ENCODE data around the gene STOM. TPM values are rescaled to one million over a fixed set of nuclear protein-coding genes. Genes with fewer than 3 reads are reported as not detected.
A peak's percentile ranks its signal among the peaks of the same experiment; 100 is the strongest.

STOM gene
- total and polyA plus RNA-seq, 4 donors, result 80.0 to 384 (median 245) TPM

DNA sequence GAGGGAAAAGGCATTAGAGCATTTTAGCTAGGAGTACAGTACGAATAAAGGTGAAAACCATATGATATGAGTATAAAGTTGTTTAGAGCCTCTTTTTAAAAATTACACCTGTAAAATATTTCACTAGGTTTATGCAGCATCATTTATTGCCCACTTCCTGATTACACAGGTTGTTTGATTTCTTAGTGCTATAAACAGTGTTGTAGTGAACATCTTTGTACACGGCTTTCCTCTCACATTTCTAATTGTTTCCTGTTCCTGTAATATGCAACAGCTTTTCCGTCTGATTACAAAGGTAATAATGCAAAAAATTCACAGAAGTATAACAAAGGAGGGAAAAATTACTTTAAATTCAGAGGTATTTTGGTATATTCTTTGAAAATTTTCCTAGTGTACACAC lies 13.0 kb downstream of the STOM start:
- WGBS, 2 donors, result 80 to 86% methylated on average over 3 of the region's 3 CpGs
- no peaks in the 10 kb centered on the region for H3K9me3 ChIP-seq (ENCODE audit: control insufficient read depth, low read length)
- intact Hi-C loops (cut with DNase I), result no loop called here
- DNase-seq, result no peak
- peaks cover 0 to 12% of the 10 kb centered on the region in 2 donors for H3K36me3 ChIP-seq (ENCODE audit: control insufficient read depth in 1 of 2, insufficient read depth in 2 of 2, low read length in 1 of 2)
- no peak for ATAC-seq (ENCODE audit: low FRiP score)
- no peak overlapping the region for H3K27ac ChIP-seq (ENCODE audit: low read depth in 1 of 2, low read length in 2 of 2)
- peaks cover 3 to 7% of the 10 kb centered on the region in 2 donors for H3K4me1 ChIP-seq (ENCODE audit: control insufficient read depth in 1 of 2, insufficient read depth in 2 of 2, low read length in 2 of 2)
- no peaks in the 10 kb centered on the region for H3K27me3 ChIP-seq (ENCODE audit: control insufficient read depth in 1 of 2, insufficient read depth in 2 of 2, low read length in 1 of 2)
- H3K4me3 ChIP-seq (ENCODE audit: low read length in 2 of 2), result no peak overlapping the region

DNA sequence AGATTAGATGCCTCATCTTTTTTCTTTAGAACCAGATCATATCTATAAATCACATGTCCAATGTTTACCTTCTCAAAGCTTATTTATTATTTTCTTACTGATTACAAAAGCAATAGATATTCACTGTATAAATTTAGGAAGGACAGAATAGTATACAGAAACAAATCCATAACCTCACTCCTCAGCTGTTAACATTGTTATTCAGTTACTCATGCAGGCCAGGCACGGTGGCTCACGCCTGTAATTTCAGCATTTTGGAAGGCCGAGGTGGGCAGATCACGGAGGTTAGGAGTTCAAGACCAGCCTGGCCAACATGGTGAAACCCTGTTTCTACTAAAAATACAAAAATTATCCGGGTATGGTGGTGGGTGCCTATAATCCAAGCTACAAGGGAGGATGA lies 15.3 kb downstream of the STOM start:
- ATAC-seq (ENCODE audit: low FRiP score) (no peak), DNase-seq (peak in 1 of 2 donors; percentile 57)
- Histone ChIP-seq H3K36me3 (ENCODE audit: control insufficient read depth in 1 of 2, insufficient read depth in 2 of 2, low read length in 1 of 2) (peaks cover 0 to 12% of the 10 kb centered on the region in 2 donors), H3K27ac (ENCODE audit: low read depth in 1 of 2, low read length in 2 of 2) (no peak overlapping the region), H3K27me3 (ENCODE audit: control insufficient read depth in 1 of 2, insufficient read depth in 2 of 2, low read length in 1 of 2) (no peaks in the 10 kb centered on the region), H3K4me3 (ENCODE audit: low read length in 2 of 2) (no peak overlapping the region), H3K4me1 (ENCODE audit: control insufficient read depth in 1 of 2, insufficient read depth in 2 of 2, low read length in 2 of 2) (peaks cover 7% of the 10 kb centered on the region in 2 donors), H3K9me3 (ENCODE audit: control insufficient read depth, low read length) (no peaks in the 10 kb centered on the region)
- intact Hi-C loops (cut with DNase I), result no loop called here
- WGBS, 2 donors, result 83% methylated on average over 5 of the region's 5 CpGs

DNA sequence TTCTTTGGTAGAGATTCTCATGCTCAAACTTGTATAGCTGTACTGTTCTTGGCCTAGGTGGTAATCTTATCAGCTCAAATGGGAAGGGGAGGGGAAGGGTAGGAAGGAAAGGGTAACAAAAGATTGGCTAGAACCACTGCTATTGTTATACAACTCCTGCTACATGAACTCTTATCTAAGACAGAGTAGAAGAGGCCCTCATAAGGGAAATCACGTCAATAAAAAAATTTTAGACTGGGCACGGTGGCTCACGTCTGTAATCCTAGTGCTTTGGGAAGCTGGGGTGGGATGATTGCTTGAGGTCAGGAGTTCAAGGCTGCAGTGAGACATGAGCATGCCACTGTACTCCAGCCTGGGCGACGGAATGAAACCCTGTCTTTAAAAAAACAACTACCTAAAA lies 15.9 kb downstream of the STOM start:
- H3K4me3 ChIP-seq (ENCODE audit: low read length in 2 of 2), result no peak overlapping the region
- ATAC-seq (ENCODE audit: low FRiP score), result peak; percentile 32
- 35 to 39% methylated on average over 5 of the region's 5 CpGs for WGBS, 2 donors
- no peaks in the 10 kb centered on the region for H3K9me3 ChIP-seq (ENCODE audit: control insufficient read depth, low read length)
- H3K27me3 ChIP-seq (ENCODE audit: control insufficient read depth in 1 of 2, insufficient read depth in 2 of 2, low read length in 1 of 2), result no peaks in the 10 kb centered on the region
- H3K27ac ChIP-seq (ENCODE audit: low read depth in 1 of 2, low read length in 2 of 2), result peak overlapping the region in 1 of 2 donors; percentile 67
- no peak for DNase-seq
- peaks cover 0 to 12% of the 10 kb centered on the region in 2 donors for H3K36me3 ChIP-seq (ENCODE audit: control insufficient read depth in 1 of 2, insufficient read depth in 2 of 2, low read length in 1 of 2)
- intact Hi-C loops (cut with DNase I), result no loop called here
- peaks cover 5 to 7% of the 10 kb centered on the region in 2 donors for H3K4me1 ChIP-seq (ENCODE audit: control insufficient read depth in 1 of 2, insufficient read depth in 2 of 2, low read length in 2 of 2)

DNA sequence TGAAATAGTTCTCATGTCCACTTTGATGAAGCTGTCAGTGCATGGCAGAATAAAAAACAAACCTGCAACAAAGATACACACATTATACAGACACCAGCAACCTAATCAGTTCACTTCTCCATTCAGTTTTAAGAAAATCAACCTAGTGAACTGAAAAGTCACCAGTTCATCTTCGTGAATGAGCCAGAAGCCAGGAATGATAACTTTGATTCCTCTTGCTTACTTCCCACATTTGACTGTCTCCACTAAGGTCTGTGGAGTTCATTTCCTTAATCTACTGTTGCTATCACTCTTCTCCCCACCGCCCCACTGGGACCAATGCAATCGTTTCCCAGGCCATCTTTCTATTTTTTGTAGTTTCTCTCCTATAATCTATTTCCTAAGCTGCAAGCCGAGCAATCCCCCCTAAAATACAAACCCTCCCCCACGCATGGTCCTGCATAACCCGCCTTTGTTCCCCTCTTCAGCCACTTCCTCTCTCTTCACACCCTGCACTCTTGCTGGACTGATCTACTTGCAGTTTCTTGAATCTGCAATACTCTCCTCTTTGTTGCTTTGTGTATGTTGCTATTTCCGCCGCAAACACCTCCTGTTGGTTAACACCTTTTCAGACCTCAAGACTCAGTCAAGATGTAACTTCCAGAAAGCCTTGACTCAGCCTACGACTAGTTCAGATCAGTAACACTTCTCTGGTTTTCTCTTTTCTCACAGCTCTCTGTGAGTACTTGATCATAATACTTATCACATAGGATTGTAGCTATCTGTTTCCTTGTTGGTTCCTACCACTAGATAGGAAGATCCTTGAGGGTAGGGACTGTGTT lies 16.6 kb downstream of the STOM start:
- Histone ChIP-seq H3K9me3 (ENCODE audit: control insufficient read depth, low read length) (no peaks in the 10 kb centered on the region), H3K4me1 (ENCODE audit: control insufficient read depth in 1 of 2, insufficient read depth in 2 of 2, low read length in 2 of 2) (peaks cover 2 to 5% of the 10 kb centered on the region in 2 donors), H3K4me3 (ENCODE audit: low read length in 2 of 2) (no peak overlapping the region), H3K36me3 (ENCODE audit: control insufficient read depth in 1 of 2, insufficient read depth in 2 of 2, low read length in 1 of 2) (peaks cover 2 to 12% of the 10 kb centered on the region in 2 donors), H3K27me3 (ENCODE audit: control insufficient read depth in 1 of 2, insufficient read depth in 2 of 2, low read length in 1 of 2) (no peaks in the 10 kb centered on the region), H3K27ac (ENCODE audit: low read depth in 1 of 2, low read length in 2 of 2) (peak overlapping the region in 1 of 2 donors; percentile 67)
- intact Hi-C loops (cut with DNase I), result no loop called here
- whole genome bisulfite sequencing, 2 donors, result 85 to 87% methylated on average over 9 of the region's 9 CpGs
- DNase-seq (no peak), ATAC-seq (ENCODE audit: low FRiP score) (no peak)

DNA sequence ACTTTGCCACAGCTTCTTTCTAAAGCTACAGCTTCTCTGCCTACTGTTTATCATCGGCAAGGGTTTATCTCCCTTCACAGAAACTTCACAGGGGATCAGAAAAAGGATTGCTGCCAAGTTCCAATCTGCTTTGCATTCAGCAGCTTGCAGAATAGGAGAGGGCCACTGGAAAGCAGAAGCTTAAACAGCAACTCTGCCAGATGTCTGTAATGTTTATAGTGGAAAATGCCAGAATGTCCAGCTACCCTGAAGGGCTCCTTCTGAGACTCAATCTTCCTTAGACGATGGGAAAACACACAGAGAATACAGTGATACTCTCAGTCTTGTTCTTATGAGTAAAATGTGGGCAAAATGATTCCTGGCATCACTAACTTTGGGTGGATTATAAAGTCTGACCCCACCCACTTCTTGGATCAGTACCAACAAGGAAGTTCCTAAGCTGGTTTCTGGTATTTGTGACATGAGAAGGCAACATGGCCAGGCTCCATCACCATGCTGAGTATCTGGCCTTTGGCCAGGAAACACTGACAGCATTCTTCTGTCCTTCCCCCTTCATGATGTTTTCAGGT lies 19.0 kb downstream of the STOM start:
- Histone ChIP-seq H3K36me3 (ENCODE audit: control insufficient read depth in 1 of 2, insufficient read depth in 2 of 2, low read length in 1 of 2) (peaks cover 2 to 15% of the 10 kb centered on the region in 2 donors), H3K27ac (ENCODE audit: low read depth in 1 of 2, low read length in 2 of 2) (peak overlapping the region; percentile 51 to 89), H3K4me3 (ENCODE audit: low read length in 2 of 2) (no peak overlapping the region), H3K9me3 (ENCODE audit: control insufficient read depth, low read length) (no peaks in the 10 kb centered on the region), H3K4me1 (ENCODE audit: control insufficient read depth in 1 of 2, insufficient read depth in 2 of 2, low read length in 2 of 2) (peaks cover 2 to 5% of the 10 kb centered on the region in 2 donors), H3K27me3 (ENCODE audit: control insufficient read depth in 1 of 2, insufficient read depth in 2 of 2, low read length in 1 of 2) (no peaks in the 10 kb centered on the region)
- WGBS, 2 donors, result 0 to 1% methylated on average over 2 of the region's 2 CpGs
- peak; percentile 86 to 87 for DNase-seq
- peak; percentile 83 for ATAC-seq (ENCODE audit: low FRiP score)
- intact Hi-C loops (cut with DNase I), result no loop called here

DNA sequence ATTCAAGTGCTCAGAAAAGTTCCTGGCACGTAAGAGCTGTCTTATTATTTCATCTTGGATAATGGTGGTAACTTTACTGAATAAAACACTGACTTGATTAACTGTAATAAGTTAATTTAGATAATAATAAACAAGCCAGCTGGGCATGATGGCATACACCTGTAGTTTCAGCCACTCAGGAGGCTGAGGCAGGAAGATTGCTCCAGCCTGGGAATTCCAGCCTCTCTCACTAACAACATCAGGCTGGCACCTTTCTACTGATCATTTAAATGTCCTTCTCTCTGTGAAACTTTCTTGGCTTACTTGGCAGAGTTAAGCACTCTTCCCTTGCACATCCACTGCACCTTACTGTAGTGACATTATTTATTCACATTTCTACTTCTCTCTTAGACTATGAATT lies 20.0 kb downstream of the STOM start:
- Histone ChIP-seq H3K27me3 (ENCODE audit: control insufficient read depth in 1 of 2, insufficient read depth in 2 of 2, low read length in 1 of 2) (no peaks in the 10 kb centered on the region), H3K36me3 (ENCODE audit: control insufficient read depth in 1 of 2, insufficient read depth in 2 of 2, low read length in 1 of 2) (peaks cover 2 to 12% of the 10 kb centered on the region in 2 donors), H3K27ac (ENCODE audit: low read depth in 1 of 2, low read length in 2 of 2) (peak overlapping the region; percentile 55 to 87), H3K9me3 (ENCODE audit: control insufficient read depth, low read length) (no peaks in the 10 kb centered on the region), H3K4me1 (ENCODE audit: control insufficient read depth in 1 of 2, insufficient read depth in 2 of 2, low read length in 2 of 2) (peaks cover 0 to 5% of the 10 kb centered on the region in 2 donors), H3K4me3 (ENCODE audit: low read length in 2 of 2) (no peak overlapping the region)
- 78 to 84% methylated on average over 1 of the region's 1 CpG for WGBS, 2 donors
- intact Hi-C loops (cut with DNase I), result no loop called here
- DNase-seq (no peak), ATAC-seq (ENCODE audit: low FRiP score) (no peak)

DNA sequence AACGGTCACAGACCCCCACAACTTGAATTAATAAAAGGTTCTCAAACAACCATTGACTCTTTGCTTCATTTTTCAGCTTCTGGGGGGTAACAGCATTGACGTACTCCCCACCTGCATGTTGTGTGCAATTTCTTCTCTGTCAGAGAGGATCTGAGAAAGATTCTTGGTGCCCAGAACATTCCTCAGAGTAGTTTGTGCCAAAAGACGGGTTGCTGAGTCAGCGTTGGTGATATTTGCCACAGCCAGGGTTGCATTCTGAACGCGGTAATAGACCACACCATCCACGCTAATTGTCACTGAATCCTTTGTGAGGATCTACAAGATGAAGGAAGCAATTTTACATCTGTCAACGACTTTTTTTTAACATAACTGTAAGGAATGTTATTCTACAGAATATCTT lies 21.0 kb downstream of the STOM start:
- Histone ChIP-seq H3K4me1 (ENCODE audit: control insufficient read depth in 1 of 2, insufficient read depth in 2 of 2, low read length in 2 of 2) (peaks cover 3 to 5% of the 10 kb centered on the region in 2 donors), H3K36me3 (ENCODE audit: control insufficient read depth in 1 of 2, insufficient read depth in 2 of 2, low read length in 1 of 2) (peaks cover 2 to 9% of the 10 kb centered on the region in 2 donors)

DNA sequence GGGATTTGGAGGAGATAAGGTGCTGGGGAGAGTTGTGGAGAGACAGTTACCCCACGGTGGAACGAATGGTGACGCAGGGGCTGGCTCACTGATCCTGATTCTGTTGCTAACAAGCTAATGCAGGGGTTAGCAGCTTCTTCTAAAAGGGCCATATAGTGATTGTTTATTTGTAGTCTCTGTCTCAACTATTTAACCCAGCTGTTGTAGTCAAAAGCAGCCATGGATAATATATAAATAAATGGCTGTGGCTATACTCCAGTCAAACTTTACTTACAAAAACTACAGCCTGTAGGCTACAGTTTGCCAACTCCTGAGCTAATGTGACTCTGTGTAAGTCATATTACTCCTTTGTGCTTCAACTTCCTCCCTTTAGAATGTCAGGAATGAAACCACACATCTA lies 21.8 kb downstream of the STOM start:
- H3K4me3 ChIP-seq (ENCODE audit: low read length in 2 of 2), result no peak overlapping the region
- peaks cover 3 to 5% of the 10 kb centered on the region in 2 donors for H3K4me1 ChIP-seq (ENCODE audit: control insufficient read depth in 1 of 2, insufficient read depth in 2 of 2, low read length in 2 of 2)
- WGBS, 2 donors, result 72 to 81% methylated on average over 3 of the region's 3 CpGs
- DNase-seq, result no peak
- H3K27ac ChIP-seq (ENCODE audit: low read depth in 1 of 2, low read length in 2 of 2), result no peak overlapping the region
- intact Hi-C loops (cut with DNase I), result no loop called here
- H3K36me3 ChIP-seq (ENCODE audit: control insufficient read depth in 1 of 2, insufficient read depth in 2 of 2, low read length in 1 of 2), result peaks cover 2 to 3% of the 10 kb centered on the region in 2 donors
- H3K27me3 ChIP-seq (ENCODE audit: control insufficient read depth in 1 of 2, insufficient read depth in 2 of 2, low read length in 1 of 2), result no peaks in the 10 kb centered on the region
- no peaks in the 10 kb centered on the region for H3K9me3 ChIP-seq (ENCODE audit: control insufficient read depth, low read length)
- no peak for ATAC-seq (ENCODE audit: low FRiP score)

More for the DNA sequence above, 21.0 kb downstream of the STOM start:
- 40 to 55% methylated on average over 8 of the region's 8 CpGs for WGBS, 2 donors
- peak overlapping the region in 1 of 2 donors; percentile 17 for H3K27ac ChIP-seq (ENCODE audit: low read depth in 1 of 2, low read length in 2 of 2)
- intact Hi-C loops (cut with DNase I), result no loop called here
- no peak overlapping the region for H3K4me3 ChIP-seq (ENCODE audit: low read length in 2 of 2)
- no peaks in the 10 kb centered on the region for H3K9me3 ChIP-seq (ENCODE audit: control insufficient read depth, low read length)
- ATAC-seq (ENCODE audit: low FRiP score), result no peak
- no peaks in the 10 kb centered on the region for H3K27me3 ChIP-seq (ENCODE audit: control insufficient read depth in 1 of 2, insufficient read depth in 2 of 2, low read length in 1 of 2)
- no peak for DNase-seq

DNA sequence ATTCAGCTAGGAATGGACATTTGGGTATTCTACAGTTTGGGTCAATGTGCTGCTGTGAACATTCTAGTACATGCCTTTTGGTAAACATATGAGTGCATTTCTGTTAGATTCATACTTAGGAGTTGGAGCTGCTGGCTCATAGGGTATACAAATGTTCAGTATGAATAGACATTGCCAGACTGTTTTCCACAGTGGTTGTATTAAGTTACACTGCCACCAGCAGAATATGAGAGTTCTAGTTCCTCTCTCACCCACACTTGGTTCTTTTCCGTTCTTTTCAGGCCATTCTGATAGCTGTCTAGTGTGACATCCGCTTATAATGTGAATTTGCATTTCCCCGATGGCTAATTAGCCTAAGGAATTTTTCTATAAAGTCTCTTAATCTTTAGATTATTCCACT lies 25.0 kb downstream of the STOM start:
- Histone ChIP-seq H3K36me3 (ENCODE audit: control insufficient read depth in 1 of 2, insufficient read depth in 2 of 2, low read length in 1 of 2) (peaks cover 2 to 3% of the 10 kb centered on the region in 2 donors), H3K9me3 (ENCODE audit: control insufficient read depth, low read length) (no peaks in the 10 kb centered on the region), H3K4me1 (ENCODE audit: control insufficient read depth in 1 of 2, insufficient read depth in 2 of 2, low read length in 2 of 2) (peaks cover 0 to 3% of the 10 kb centered on the region in 2 donors), H3K4me3 (ENCODE audit: low read length in 2 of 2) (no peak overlapping the region), H3K27ac (ENCODE audit: low read depth in 1 of 2, low read length in 2 of 2) (no peak overlapping the region), H3K27me3 (ENCODE audit: control insufficient read depth in 1 of 2, insufficient read depth in 2 of 2, low read length in 1 of 2) (no peaks in the 10 kb centered on the region)
- DNase-seq (no peak), ATAC-seq (ENCODE audit: low FRiP score) (no peak)
- 89 to 93% methylated on average over 3 of the region's 3 CpGs for WGBS, 2 donors
- intact Hi-C loops (cut with DNase I), result no loop called here
